HepG2 (cell line): Measurements from ENCODE around the gene NUDT21. TPM values are rescaled to one million over a fixed set of nuclear protein-coding genes. Genes with fewer than 3 reads are reported as not detected.

Experiments
- CBFB ChIP-seq: sonication (generic); formaldehyde crosslinking; IDR thresholded peaks from 2 replicates; pipeline ENCODE4 v1.4.0; 2020; ENCODE audit warnings: missing genetic modification reagents
- EP300 ChIP-seq, 3 experiments: sonication (generic) in 1 of 3; formaldehyde crosslinking in 1 of 3; IDR thresholded peaks; 2 replicates each; pipeline versions ENCODE4 v1.5.1 to v1.6.1; 2011 to 2020; ENCODE audit warnings: low read depth in 2 of 3, low read length in 2 of 3, borderline replicate concordance in 1 of 3, improper control_type of control experiment in 1 of 3, mild to moderate bottlenecking in 1 of 3, missing genetic modification reagents in 1 of 3, moderate library complexity in 1 of 3
- HMG20B ChIP-seq: conservative IDR thresholded peaks from 2 replicates; pipeline ENCODE4 v1.6.1; 2016; ENCODE audit warnings: missing genetic modification reagents, missing compliant biosample characterization
- MIER2 ChIP-seq: IDR thresholded peaks from 2 replicates; pipeline ENCODE4 v1.6.1; 2016; ENCODE audit warnings: missing biosample characterization, missing genetic modification reagents
- NFE2 ChIP-seq: sonication (generic); formaldehyde crosslinking; IDR thresholded peaks from 2 replicates; pipeline ENCODE4 v1.4.0; 2020; ENCODE audit warnings: missing genetic modification reagents
- REPIN1 ChIP-seq: sonication (generic); formaldehyde crosslinking; IDR thresholded peaks from 2 replicates; pipeline ENCODE4 v1.8.0; 2022; ENCODE audit warnings: missing genetic modification reagents, low read depth, mild to moderate bottlenecking, borderline replicate concordance
- RFX5 ChIP-seq: IDR thresholded peaks from 2 replicates; pipeline ENCODE4 v1.6.1; 2011; ENCODE audit warnings: low read depth, low read length, improper control_type of control experiment
- TOPORS ChIP-seq: sonication (generic); formaldehyde crosslinking; IDR thresholded peaks from 2 replicates; pipeline ENCODE4 v1.8.0; 2023; ENCODE audit warnings: mild to moderate bottlenecking, missing genetic modification reagents
- ZBTB42 ChIP-seq: sonication (generic); formaldehyde crosslinking; IDR thresholded peaks from 2 replicates; pipeline ENCODE4 v1.5.0; 2020; ENCODE audit warnings: mild to moderate bottlenecking, missing genetic modification reagents
- ZNF552 ChIP-seq: sonication (generic); formaldehyde crosslinking; IDR thresholded peaks from 2 replicates; pipeline ENCODE4 v1.9.0; 2022; ENCODE audit warnings: missing genetic modification reagents, mild to moderate bottlenecking, borderline replicate concordance
- ZNF644 ChIP-seq: IDR thresholded peaks from 2 replicates; pipeline ENCODE4 v1.6.1; 2016; ENCODE audit warnings: low read depth
- ZNF776 ChIP-seq: sonication (generic); formaldehyde crosslinking; IDR thresholded peaks from 2 replicates; pipeline ENCODE4 v1.4.0; 2020; ENCODE audit warnings: mild to moderate bottlenecking, missing genetic modification reagents
- polyA plus RNA-seq, 8 experiments: library from polyadenylated mRNA; depleted of rRNA in 3 of 8; stranded (reverse) in 7 of 8; unstranded in 1 of 8; fragments of >200 nt; fragmentation: Illumina TruSeq in 4 of 8; extraction: Trizol in 4 of 8; gene quantifications; 2 replicates each; pipeline versions ENCODE4 v1.2.1 to v1.2.3, GENCODE V29; 2011 to 2016; ENCODE audit warnings: low read depth in 4 of 8, missing spikeins in 1 of 8, mixed read lengths in 1 of 8; ENCODE audit not compliant: insufficient read depth in 1 of 8
- total RNA-seq, 5 experiments: library from RNA; depleted of rRNA; stranded (reverse); fragments of >200 nt; fragmentation: Illumina TruSeq; extraction: Trizol; gene quantifications; 2 replicates each; pipeline ENCODE4 v1.2.3, GENCODE V29; 2016; ENCODE audit warnings: low read depth in 1 of 5
- TF ChIP-seq, protein P1 (sequence below): sonication (generic); formaldehyde crosslinking; IDR thresholded peaks from 2 replicates; pipeline ENCODE4 v1.5.1; 2020; ENCODE audit warnings: missing genetic modification reagents, mild to moderate bottlenecking, borderline replicate concordance
- TF ChIP-seq, protein P2 (sequence below): sonication (generic); formaldehyde crosslinking; IDR thresholded peaks from 2 replicates; pipeline ENCODE4 v1.5.1; 2020; ENCODE audit warnings: mild to moderate bottlenecking, missing genetic modification reagents, moderate library complexity
- TF ChIP-seq, protein P3 (sequence below): sonication (generic); formaldehyde crosslinking; IDR thresholded peaks from 2 replicates; pipeline ENCODE4 v1.5.0; 2020; ENCODE audit warnings: mild to moderate bottlenecking, missing genetic modification reagents
- TF ChIP-seq, protein P4 (sequence below): sonication (generic); formaldehyde crosslinking; IDR thresholded peaks from 2 replicates; pipeline ENCODE4 v1.4.0; 2020; ENCODE audit warnings: missing genetic modification reagents

NUDT21 gene
- total and polyA plus RNA-seq, 2 of the 13 experiments (the other 11 are each of a cell fraction or from before 2014, with no cell fraction given) = 177 to 210 TPM

DNA sequence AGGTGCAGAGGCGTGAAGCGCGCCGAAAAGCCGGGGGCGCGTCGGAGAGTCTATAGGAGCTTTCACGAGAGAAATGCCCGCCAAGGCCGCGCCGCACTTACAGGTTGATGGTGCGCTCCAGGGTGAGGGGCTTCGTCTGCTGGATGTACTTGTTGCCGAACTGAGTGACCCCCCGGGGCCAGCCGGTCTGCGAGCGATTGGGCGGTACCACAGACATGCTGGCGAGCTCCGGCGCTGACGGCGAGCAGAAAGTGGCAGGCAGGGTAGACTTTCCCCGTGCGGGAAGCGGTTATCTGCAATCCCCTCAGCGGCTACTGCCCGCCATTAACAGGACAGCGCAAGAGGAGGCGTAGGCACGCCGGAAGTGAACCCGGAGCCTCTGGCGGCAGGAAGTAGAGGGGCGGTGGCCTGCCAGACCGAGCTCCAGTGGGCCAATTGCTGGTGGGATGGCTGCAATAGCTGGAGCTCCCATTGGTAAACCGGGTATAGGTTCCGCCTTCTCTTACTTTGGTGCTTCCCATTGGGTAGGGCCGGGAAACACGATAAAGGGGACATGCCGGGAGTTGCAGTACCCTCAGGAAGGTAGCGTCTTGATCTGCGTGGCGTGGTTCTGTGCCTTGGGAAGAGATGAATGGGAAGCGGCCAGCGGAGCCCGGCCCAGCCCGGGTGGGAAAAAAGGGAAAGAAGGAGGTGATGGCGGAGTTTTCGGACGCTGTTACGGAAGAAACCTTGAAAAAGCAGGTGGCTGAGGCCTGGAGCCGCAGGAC, at the start of gene NUDT21, which contains the start of gene OGFOD1 (continued):
- TF ChIP-seq, protein P1, sequence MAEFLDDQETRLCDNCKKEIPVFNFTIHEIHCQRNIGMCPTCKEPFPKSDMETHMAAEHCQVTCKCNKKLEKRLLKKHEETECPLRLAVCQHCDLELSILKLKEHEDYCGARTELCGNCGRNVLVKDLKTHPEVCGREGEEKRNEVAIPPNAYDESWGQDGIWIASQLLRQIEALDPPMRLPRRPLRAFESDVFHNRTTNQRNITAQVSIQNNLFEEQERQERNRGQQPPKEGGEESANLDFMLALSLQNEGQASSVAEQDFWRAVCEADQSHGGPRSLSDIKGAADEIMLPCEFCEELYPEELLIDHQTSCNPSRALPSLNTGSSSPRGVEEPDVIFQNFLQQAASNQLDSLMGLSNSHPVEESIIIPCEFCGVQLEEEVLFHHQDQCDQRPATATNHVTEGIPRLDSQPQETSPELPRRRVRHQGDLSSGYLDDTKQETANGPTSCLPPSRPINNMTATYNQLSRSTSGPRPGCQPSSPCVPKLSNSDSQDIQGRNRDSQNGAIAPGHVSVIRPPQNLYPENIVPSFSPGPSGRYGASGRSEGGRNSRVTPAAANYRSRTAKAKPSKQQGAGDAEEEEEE (CRISPR knock-in tag) = 0 out of 2 replicates have a peak, but pooled peaks have one; percentile 35
- no peak for TF ChIP-seq TOPORS (CRISPR knock-in tag)
- peak; percentile 16; the same call in 1 of the 2 replicates for TF ChIP-seq RFX5
- no peak for TF ChIP-seq EP300 (IDR thresholded peaks at IDR 0.05; ENCODE audit: low read depth in 2 of 2, low read length in 2 of 2)
- no peak; the same call in 1 of the 2 replicates for TF ChIP-seq EP300 (CRISPR knock-in tag; IDR thresholded peaks at IDR 0.05; ENCODE audit: borderline replicate concordance)
- TF ChIP-seq, protein P2, sequence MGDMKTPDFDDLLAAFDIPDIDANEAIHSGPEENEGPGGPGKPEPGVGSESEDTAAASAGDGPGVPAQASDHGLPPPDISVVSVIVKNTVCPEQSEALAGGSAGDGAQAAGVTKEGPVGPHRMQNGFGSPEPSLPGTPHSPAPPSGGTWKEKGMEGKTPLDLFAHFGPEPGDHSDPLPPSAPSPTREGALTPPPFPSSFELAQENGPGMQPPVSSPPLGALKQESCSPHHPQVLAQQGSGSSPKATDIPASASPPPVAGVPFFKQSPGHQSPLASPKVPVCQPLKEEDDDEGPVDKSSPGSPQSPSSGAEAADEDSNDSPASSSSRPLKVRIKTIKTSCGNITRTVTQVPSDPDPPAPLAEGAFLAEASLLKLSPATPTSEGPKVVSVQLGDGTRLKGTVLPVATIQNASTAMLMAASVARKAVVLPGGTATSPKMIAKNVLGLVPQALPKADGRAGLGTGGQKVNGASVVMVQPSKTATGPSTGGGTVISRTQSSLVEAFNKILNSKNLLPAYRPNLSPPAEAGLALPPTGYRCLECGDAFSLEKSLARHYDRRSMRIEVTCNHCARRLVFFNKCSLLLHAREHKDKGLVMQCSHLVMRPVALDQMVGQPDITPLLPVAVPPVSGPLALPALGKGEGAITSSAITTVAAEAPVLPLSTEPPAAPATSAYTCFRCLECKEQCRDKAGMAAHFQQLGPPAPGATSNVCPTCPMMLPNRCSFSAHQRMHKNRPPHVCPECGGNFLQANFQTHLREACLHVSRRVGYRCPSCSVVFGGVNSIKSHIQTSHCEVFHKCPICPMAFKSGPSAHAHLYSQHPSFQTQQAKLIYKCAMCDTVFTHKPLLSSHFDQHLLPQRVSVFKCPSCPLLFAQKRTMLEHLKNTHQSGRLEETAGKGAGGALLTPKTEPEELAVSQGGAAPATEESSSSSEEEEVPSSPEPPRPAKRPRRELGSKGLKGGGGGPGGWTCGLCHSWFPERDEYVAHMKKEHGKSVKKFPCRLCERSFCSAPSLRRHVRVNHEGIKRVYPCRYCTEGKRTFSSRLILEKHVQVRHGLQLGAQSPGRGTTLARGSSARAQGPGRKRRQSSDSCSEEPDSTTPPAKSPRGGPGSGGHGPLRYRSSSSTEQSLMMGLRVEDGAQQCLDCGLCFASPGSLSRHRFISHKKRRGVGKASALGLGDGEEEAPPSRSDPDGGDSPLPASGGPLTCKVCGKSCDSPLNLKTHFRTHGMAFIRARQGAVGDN (CRISPR knock-in tag) = peak; percentile 90
- no peak for TF ChIP-seq HMG20B (CRISPR knock-in tag)
- no peak for TF ChIP-seq NFE2 (CRISPR knock-in tag)
- TF ChIP-seq, protein P3, sequence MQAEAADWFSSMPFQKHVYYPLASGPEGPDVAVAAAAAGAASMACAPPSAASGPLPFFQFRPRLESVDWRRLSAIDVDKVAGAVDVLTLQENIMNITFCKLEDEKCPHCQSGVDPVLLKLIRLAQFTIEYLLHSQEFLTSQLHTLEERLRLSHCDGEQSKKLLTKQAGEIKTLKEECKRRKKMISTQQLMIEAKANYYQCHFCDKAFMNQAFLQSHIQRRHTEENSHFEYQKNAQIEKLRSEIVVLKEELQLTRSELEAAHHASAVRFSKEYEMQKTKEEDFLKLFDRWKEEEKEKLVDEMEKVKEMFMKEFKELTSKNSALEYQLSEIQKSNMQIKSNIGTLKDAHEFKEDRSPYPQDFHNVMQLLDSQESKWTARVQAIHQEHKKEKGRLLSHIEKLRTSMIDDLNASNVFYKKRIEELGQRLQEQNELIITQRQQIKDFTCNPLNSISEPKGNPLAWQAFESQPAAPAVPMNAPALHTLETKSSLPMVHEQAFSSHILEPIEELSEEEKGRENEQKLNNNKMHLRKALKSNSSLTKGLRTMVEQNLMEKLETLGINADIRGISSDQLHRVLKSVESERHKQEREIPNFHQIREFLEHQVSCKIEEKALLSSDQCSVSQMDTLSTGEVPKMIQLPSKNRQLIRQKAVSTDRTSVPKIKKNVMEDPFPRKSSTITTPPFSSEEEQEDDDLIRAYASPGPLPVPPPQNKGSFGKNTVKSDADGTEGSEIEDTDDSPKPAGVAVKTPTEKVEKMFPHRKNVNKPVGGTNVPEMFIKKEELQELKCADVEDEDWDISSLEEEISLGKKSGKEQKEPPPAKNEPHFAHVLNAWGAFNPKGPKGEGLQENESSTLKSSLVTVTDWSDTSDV = peak; percentile 76
- no peak for TF ChIP-seq ZNF644
- TF ChIP-seq ZNF776 = peak; percentile 83
- TF ChIP-seq REPIN1 = 0 out of 2 replicates have a peak, but pooled peaks have one; percentile 16
- peak; percentile 32; the same call in 1 of the 2 replicates for TF ChIP-seq CBFB
- no peak for TF ChIP-seq MIER2 (CRISPR knock-in tag)
- TF ChIP-seq ZNF552 = 0 out of 2 replicates have a peak, but pooled peaks have one; percentile 23
- TF ChIP-seq, protein P4, sequence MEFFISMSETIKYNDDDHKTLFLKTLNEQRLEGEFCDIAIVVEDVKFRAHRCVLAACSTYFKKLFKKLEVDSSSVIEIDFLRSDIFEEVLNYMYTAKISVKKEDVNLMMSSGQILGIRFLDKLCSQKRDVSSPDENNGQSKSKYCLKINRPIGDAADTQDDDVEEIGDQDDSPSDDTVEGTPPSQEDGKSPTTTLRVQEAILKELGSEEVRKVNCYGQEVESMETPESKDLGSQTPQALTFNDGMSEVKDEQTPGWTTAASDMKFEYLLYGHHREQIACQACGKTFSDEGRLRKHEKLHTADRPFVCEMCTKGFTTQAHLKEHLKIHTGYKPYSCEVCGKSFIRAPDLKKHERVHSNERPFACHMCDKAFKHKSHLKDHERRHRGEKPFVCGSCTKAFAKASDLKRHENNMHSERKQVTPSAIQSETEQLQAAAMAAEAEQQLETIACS (CRISPR knock-in tag) = peak; percentile 5; the same call in 1 of the 2 replicates
- peak; percentile 65; the same call in 1 of the 2 replicates for TF ChIP-seq ZBTB42 (CRISPR knock-in tag)
